ENCODE data around the gene GLUL.

GRCh38 chr1:182357913-182358312, 33.7 kb downstream of the GLUL start:
- no peak for TF ChIP-seq ZNF384 (IDR thresholded peaks at IDR 0.05)
- no peak for TF ChIP-seq NFRKB (IDR thresholded peaks at IDR 0.05)
- TF ChIP-seq FOXM1 (IDR thresholded peaks at IDR 0.05; ENCODE audit: borderline replicate concordance), result no peak
- TF ChIP-seq ARNT (IDR thresholded peaks at IDR 0.05), result no peak
- no peak for TF ChIP-seq BHLHE40 (IDR thresholded peaks at IDR 0.05; ENCODE audit: borderline replicate concordance)
- no peak for TF ChIP-seq SP1 (IDR thresholded peaks at IDR 0.05)
- no peak for TF ChIP-seq FOXK2 (IDR thresholded peaks at IDR 0.05)
